Heart right ventricle (tissue), 16 donors: Measurements from ENCODE around the gene SMYD5. TPM values are rescaled to one million over a fixed set of nuclear protein-coding genes. Genes with fewer than 3 reads are reported as not detected.

Source experiments
- ATAC-seq, 8 donors: fragments of 200-7000 bp; cut with Tn5 transposase; one replicate each; pipeline ENCODE4 v1.9.1; 2020; ENCODE audit warnings: mild to moderate bottlenecking in 8 of 8, moderate library complexity in 8 of 8, moderate number of reproducible peaks in 1 of 8
- DNase-seq, 2 donors: peaks; one replicate each; pipeline ENCODE4 v3.0.0-alpha.2; 2020
- H3K27ac ChIP-seq, 10 donors: fragments of 200-600 bp; sonication (generic) in 2 of 10; one replicate each; pipeline versions ENCODE4 v1.5.0 to v1.8.0; 2020 to 2022; ENCODE audit warnings: mild to moderate bottlenecking in 3 of 10
- H3K27me3 ChIP-seq, 7 donors: fragments of 200-600 bp; one replicate each; pipeline ENCODE4 v1.8.0; 2021 to 2022; ENCODE audit warnings: mild to moderate bottlenecking in 2 of 7
- H3K36me3 ChIP-seq, 9 donors: fragments of 200-600 bp; sonication (generic) in 1 of 9; one replicate each; pipeline versions ENCODE4 v1.5.0 to v1.8.0; 2020 to 2022; ENCODE audit warnings: mild to moderate bottlenecking in 2 of 9
- H3K4me1 ChIP-seq, 9 donors: fragments of 200-600 bp; sonication (generic) in 1 of 9; one replicate each; pipeline versions ENCODE4 v1.5.0 to v1.8.0; 2020 to 2022; ENCODE audit warnings: mild to moderate bottlenecking in 4 of 9
- H3K4me3 ChIP-seq, 10 donors: fragments of 200-600 bp; sonication (generic) in 2 of 10; one replicate each; pipeline versions ENCODE4 v1.5.0 to v1.8.0; 2020 to 2022; ENCODE audit warnings: mild to moderate bottlenecking in 7 of 10, moderate library complexity in 2 of 10
- H3K9me3 ChIP-seq, 11 donors: fragments of 200-600 bp in 10 of 11; sonication (generic) in 2 of 11; one replicate each; pipeline versions ENCODE4 v1.5.0 to v1.8.0; 2013 to 2022; ENCODE audit warnings: mild to moderate bottlenecking in 2 of 11, control low read depth in 1 of 11, moderate library complexity in 1 of 11
- WGBS, 2 donors: extraction: QIAGEN DNeasy Blood & Tissue Kit; methylation state at CpG; one replicate each; pipeline ENCODE4 v1.1.7; 2013; ENCODE audit warnings: inconsistent platforms in 1 of 2; 5-methylcytosine and 5-hydroxymethylcytosine counted together
- intact Hi-C, 10 donors: fragments of 100-400 bp; cut with DNase I; formaldehyde crosslinking; loops; one replicate each; pipeline versions ENCODE4 v1.11.1 to v1.14.2; 2022
- polyA plus RNA-seq, 2 donors: library from polyadenylated mRNA; stranded (reverse); fragments of 200-250 nt; gene quantifications; one replicate each; pipeline ENCODE4 v1.2.3, GENCODE V29; 2013
- total RNA-seq, 10 donors: library from RNA; stranded (reverse); fragmentation: NEBNext Ultra II Directional in 3 of 10; extraction: Animal tissue kit (Norgen Biotek cat#: 25700) in 3 of 10; gene quantifications; one replicate each; pipeline versions ENCODE4 v1.2.1 to v1.2.4, GENCODE V29; 2021 to 2023
- TF ChIP-seq, protein P1 (sequence below), 9 donors: fragments of 200-600 bp; sonication (generic) in 2 of 9; IDR thresholded peaks; one replicate each; pipeline versions ENCODE4 v1.5.0 to v1.8.0; 2021 to 2022; ENCODE audit warnings: antibody characterized with exemption in 9 of 9, mild to moderate bottlenecking in 5 of 9, moderate library complexity in 1 of 9
- donor health status: Arrhythmogenic right ventricular cardiomyopathy.
- donor health status: ischemic (EF 13 %, LVEDD 7.1; RV severe dilation, severe dysfunction).
- donor health status: healthy with polysubstance abuse.
- donor health status: DM: no; HTN: yes; CAD: no.
- donor health status: DM: no; HTN: no; CAD: no.
- donor health status: ischemic (EF 25% LVEDD 6.9; RV normal size, moderate dysfunction).
- donor health status: ischemic (EF 25% LVEDD 5.7; RV mildly dilated, moderate dysfunction).
- donor health status: healthy.
- donor health status: DM: yes; HTN: yes; CAD: no.
- donor health status: Ischemic cardiomyopathy.
- donor health status: ischemic (EF 35%, LVEDD 5.7; RV mildly dilated, moderate dysfunction).
- donor health status: nonischemic (EF 11% LVEDD 7.7; RV severe dilation, severe dysfunction).
- donor health status: DM: yes; HTN: yes; CAD: no.
- donor health status: PGD.
- donor health status: ischemic (EF 29% LVEDD 5.4; RV normal size, mild dysfunction).
- donor health status: nonischemic (EF 23%, LVEDD 6.1; RV moderate dilation, normal function).

Gene SMYD5
- total and polyA plus RNA-seq, 12 donors = 13.3 to 22.7 (median 17.5) TPM

- no peak for DNase-seq
- no peak overlapping the region for H3K27ac ChIP-seq
- no peak for ATAC-seq
- intact Hi-C loops = no loop called here
- H3K4me3 ChIP-seq = no peak overlapping the region
- TF ChIP-seq, protein P1, sequence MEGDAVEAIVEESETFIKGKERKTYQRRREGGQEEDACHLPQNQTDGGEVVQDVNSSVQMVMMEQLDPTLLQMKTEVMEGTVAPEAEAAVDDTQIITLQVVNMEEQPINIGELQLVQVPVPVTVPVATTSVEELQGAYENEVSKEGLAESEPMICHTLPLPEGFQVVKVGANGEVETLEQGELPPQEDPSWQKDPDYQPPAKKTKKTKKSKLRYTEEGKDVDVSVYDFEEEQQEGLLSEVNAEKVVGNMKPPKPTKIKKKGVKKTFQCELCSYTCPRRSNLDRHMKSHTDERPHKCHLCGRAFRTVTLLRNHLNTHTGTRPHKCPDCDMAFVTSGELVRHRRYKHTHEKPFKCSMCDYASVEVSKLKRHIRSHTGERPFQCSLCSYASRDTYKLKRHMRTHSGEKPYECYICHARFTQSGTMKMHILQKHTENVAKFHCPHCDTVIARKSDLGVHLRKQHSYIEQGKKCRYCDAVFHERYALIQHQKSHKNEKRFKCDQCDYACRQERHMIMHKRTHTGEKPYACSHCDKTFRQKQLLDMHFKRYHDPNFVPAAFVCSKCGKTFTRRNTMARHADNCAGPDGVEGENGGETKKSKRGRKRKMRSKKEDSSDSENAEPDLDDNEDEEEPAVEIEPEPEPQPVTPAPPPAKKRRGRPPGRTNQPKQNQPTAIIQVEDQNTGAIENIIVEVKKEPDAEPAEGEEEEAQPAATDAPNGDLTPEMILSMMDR (IDR thresholded peaks at IDR 0.05) = no peak
- H3K27me3 ChIP-seq = peaks cover 19 to 65% (median 53%) of the 10 kb centered on the region in 7 donors
- H3K9me3 ChIP-seq = no peaks in the 10 kb centered on the region
- H3K36me3 ChIP-seq = no peaks in the 10 kb centered on the region
- WGBS, 2 donors = 88 to 89% methylated on average over 26 of the region's 26 CpGs
- H3K4me1 ChIP-seq = peaks cover 0 to 8% (median 6%) of the 10 kb centered on the region in 9 donors
Measured at GRCh38 chr2:73266061-73266901, 52.2 kb downstream of the SMYD5 start.

GRCh38 chr2:73267008-73267407 lies 53.0 kb downstream of the SMYD5 start:
- H3K4me1 ChIP-seq = peaks cover 0 to 8% (median 6%) of the 10 kb centered on the region in 9 donors
- H3K27me3 ChIP-seq = peaks cover 19 to 65% (median 53%) of the 10 kb centered on the region in 7 donors
- intact Hi-C loops = no loop called here
- 96% methylated on average over 4 of the region's 4 CpGs for WGBS, 2 donors
- no peaks in the 10 kb centered on the region for H3K9me3 ChIP-seq
- no peak for ATAC-seq
- TF ChIP-seq, protein P1 (IDR thresholded peaks at IDR 0.05) = no peak
- H3K27ac ChIP-seq = no peak overlapping the region
- H3K36me3 ChIP-seq = no peaks in the 10 kb centered on the region
- DNase-seq = no peak
- no peak overlapping the region for H3K4me3 ChIP-seq

- ATAC-seq (no peak), DNase-seq (no peak)
- Histone ChIP-seq H3K36me3 (no peaks in the 10 kb centered on the region), H3K27me3 (peaks cover 19 to 65% (median 53%) of the 10 kb centered on the region in 7 donors), H3K9me3 (peaks cover 0 to 2% (median 0%) of the 10 kb centered on the region in 11 donors), H3K4me1 (peaks cover 0 to 8% (median 6%) of the 10 kb centered on the region in 9 donors), H3K4me3 (peak overlapping the region in 2 of 10 donors; percentile 4 to 29), H3K27ac (no peak overlapping the region)
- TF ChIP-seq, protein P1 (IDR thresholded peaks at IDR 0.05) = no peak
- intact Hi-C loops = no loop called here
- 30 to 39% methylated on average over 14 of the region's 14 CpGs for WGBS, 2 donors
Measured at GRCh38 chr2:73268366-73268829, 54.4 kb downstream of the SMYD5 start.

- H3K27ac ChIP-seq = no peak overlapping the region
- TF ChIP-seq, protein P1 (IDR thresholded peaks at IDR 0.05) = peak in 3 of 9 donors; percentile 15 to 22 (median 21)
- WGBS, 2 donors = 3 to 6% methylated on average over 111 to 113 of the region's 113 CpGs
- peak overlapping the region in 3 of 10 donors; percentile 4 to 36 (median 29) for H3K4me3 ChIP-seq
- no peaks in the 10 kb centered on the region for H3K36me3 ChIP-seq
- H3K4me1 ChIP-seq = peaks cover 0 to 8% (median 6%) of the 10 kb centered on the region in 9 donors
- peaks cover 19 to 65% (median 53%) of the 10 kb centered on the region in 7 donors for H3K27me3 ChIP-seq
- no peak for DNase-seq
- peaks cover 0 to 9% (median 0%) of the 10 kb centered on the region in 11 donors for H3K9me3 ChIP-seq
- ATAC-seq = peak in 2 of 8 donors; percentile 20 to 25
- intact Hi-C loops = no loop called here
Measured at GRCh38 chr2:73268830-73269685, 55.0 kb downstream of the SMYD5 start.
